Measurements from ENCODE around the gene UBE2R2.
"Not testable (repeated sequence)": the region's sequence is repeated elsewhere in the genome, so short reads cannot be mapped to it uniquely, and the experiment has no call there.

DNA sequence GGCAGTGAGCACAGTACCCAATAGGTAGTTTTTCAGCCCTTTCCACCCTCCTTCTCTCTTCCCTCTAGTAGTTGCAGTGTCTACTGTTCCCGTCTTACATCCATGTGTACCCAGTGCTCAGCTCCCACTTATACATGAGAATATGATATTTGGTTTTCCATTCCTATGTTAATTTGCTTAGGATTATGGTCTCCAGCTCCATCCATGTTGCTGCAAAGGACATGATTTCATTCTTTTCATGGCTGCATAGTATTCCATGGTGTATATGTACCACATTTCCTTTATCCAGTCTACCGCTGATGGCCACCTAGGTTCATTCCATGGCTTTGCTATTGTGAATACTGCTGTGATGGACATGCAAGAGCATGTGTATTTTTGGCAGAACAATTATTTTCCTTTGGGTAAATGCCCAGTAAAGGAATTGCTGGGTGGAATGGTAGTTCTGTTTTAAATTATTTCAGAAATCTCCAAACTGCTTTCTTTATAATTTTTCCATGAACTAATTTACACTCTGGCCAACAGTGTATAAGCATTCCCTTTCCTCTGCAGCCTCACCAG, 14.9 kb upstream of the UBE2R2 start:
- TF ChIP-seq, protein P1, sequence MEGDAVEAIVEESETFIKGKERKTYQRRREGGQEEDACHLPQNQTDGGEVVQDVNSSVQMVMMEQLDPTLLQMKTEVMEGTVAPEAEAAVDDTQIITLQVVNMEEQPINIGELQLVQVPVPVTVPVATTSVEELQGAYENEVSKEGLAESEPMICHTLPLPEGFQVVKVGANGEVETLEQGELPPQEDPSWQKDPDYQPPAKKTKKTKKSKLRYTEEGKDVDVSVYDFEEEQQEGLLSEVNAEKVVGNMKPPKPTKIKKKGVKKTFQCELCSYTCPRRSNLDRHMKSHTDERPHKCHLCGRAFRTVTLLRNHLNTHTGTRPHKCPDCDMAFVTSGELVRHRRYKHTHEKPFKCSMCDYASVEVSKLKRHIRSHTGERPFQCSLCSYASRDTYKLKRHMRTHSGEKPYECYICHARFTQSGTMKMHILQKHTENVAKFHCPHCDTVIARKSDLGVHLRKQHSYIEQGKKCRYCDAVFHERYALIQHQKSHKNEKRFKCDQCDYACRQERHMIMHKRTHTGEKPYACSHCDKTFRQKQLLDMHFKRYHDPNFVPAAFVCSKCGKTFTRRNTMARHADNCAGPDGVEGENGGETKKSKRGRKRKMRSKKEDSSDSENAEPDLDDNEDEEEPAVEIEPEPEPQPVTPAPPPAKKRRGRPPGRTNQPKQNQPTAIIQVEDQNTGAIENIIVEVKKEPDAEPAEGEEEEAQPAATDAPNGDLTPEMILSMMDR (IDR thresholded peaks at IDR 0.05), result not testable (repeated sequence)
- not testable (repeated sequence) for TF ChIP-seq POLR2A (IDR thresholded peaks at IDR 0.05)
